OCI-LY7 (cell line): ENCODE measurements around the gene FAM222A. TPM values are rescaled to one million over a fixed set of nuclear protein-coding genes. Genes with fewer than 3 reads are reported as not detected.

Source experiments
- BruUV-seq: library from RNA; stranded (reverse); fragments of 400-500 nt; replicated peaks from 2 replicates; lab custom pipeline; 2021; lab: Mats Ljungman, UMichigan
- CTCF ChIA-PET: fragments of 300-600 bp; sonication (Branson Sonifier 250); formaldehyde crosslinking; loops from one replicate; lab custom pipeline; 2022; ENCODE audit warnings: antibody characterized with exemption; ENCODE audit not compliant: unreplicated experiment; lab: Charles Lee
- POLR2A ChIA-PET: fragments of 300-600 bp; sonication (Branson Sonifier 250); formaldehyde crosslinking; loops from one replicate; lab custom pipeline; 2022; ENCODE audit warnings: antibody characterized with exemption; lab: Charles Lee
- DNase-seq: peaks from one replicate; pipeline ENCODE4 v3.0.0-alpha.2; 2015; ENCODE audit warnings: low spot score
- H2AFZ ChIP-seq: fragments of 200-600 bp; sonication (generic), shearing (Covaris generic); 2 replicates; pipeline ENCODE4 v1.6.1; 2014; ENCODE audit warnings: mild to moderate bottlenecking, antibody characterized with exemption, low read length, moderate library complexity
- H3K27ac ChIP-seq: fragments of 200-600 bp; sonication (generic); 2 replicates; pipeline ENCODE4 v1.5.1; 2014; ENCODE audit warnings: mixed run types, low read depth, mild to moderate bottlenecking, moderate library complexity, low read length, inconsistent platforms; ENCODE audit not compliant: poor library complexity, severe bottlenecking
- H3K36me3 ChIP-seq: fragments of 200-600 bp; sonication (generic); 2 replicates; pipeline ENCODE4 v1.6.1; 2014; ENCODE audit warnings: mild to moderate bottlenecking, antibody characterized with exemption, low read length, moderate library complexity, mixed read lengths; ENCODE audit not compliant: insufficient read depth
- H3K4me1 ChIP-seq: fragments of 200-600 bp; sonication (generic); 2 replicates; pipeline ENCODE4 v1.5.1; 2014; ENCODE audit warnings: mild to moderate bottlenecking, low read length; ENCODE audit not compliant: insufficient read depth, poor library complexity, severe bottlenecking
- H3K4me2 ChIP-seq: fragments of 200-600 bp; sonication (generic); 2 replicates; pipeline ENCODE4 v1.6.1; 2014; ENCODE audit warnings: mild to moderate bottlenecking, low read length
- H3K4me3 ChIP-seq: fragments of 200-600 bp; sonication (generic); 2 replicates; pipeline ENCODE4 v1.5.1; 2014; ENCODE audit warnings: mild to moderate bottlenecking, low read depth, low read length; ENCODE audit not compliant: poor library complexity, severe bottlenecking
- H3K79me2 ChIP-seq: fragments of 200-600 bp; sonication (generic); 2 replicates; pipeline ENCODE4 v1.6.1; 2016; ENCODE audit warnings: low read depth, mild to moderate bottlenecking, low read length, moderate library complexity, mixed read lengths; ENCODE audit not compliant: insufficient read depth
- H3K9me2 ChIP-seq: fragments of 200-600 bp; sonication (generic); 2 replicates; pipeline ENCODE4 v1.6.1; 2016; ENCODE audit warnings: mild to moderate bottlenecking, low read length, mixed read lengths; ENCODE audit not compliant: insufficient read depth
- H3K9me3 ChIP-seq: fragments of 200-600 bp; sonication (generic); 2 replicates; pipeline ENCODE4 v1.6.1; 2014; ENCODE audit warnings: mild to moderate bottlenecking, mixed run types, low read length, mixed read lengths
- H4K20me1 ChIP-seq: fragments of 200-600 bp; sonication (generic); 2 replicates; pipeline ENCODE4 v1.6.1; 2014; ENCODE audit warnings: mild to moderate bottlenecking, antibody characterized with exemption, low read length, moderate library complexity, mixed read lengths; ENCODE audit not compliant: insufficient read depth
- CTCF ChIP-seq: fragments of 200-600 bp; sonication (generic); conservative IDR thresholded peaks from 2 replicates; pipeline ENCODE4 v1.5.1; 2014; ENCODE audit warnings: mild to moderate bottlenecking, antibody characterized with exemption, low read length, moderate library complexity, mixed read lengths
- EZH2phosphoT487 ChIP-seq: fragments of 200-600 bp; sonication (generic); IDR thresholded peaks from 2 replicates; pipeline ENCODE4 v1.6.1; 2018; ENCODE audit warnings: low read depth, borderline replicate concordance, mild to moderate bottlenecking, mixed run types, antibody characterized with exemption, low read length, moderate library complexity, mixed read lengths
- intact Hi-C: fragments of 100-400 bp; cut with micrococcal nuclease; formaldehyde crosslinking; loops from one replicate; pipeline ENCODE4 v1.10.0; 2022; ENCODE audit not compliant: unreplicated experiment
- total RNA-seq, 2 experiments: library from RNA; depleted of rRNA in 1 of 2; stranded (reverse); fragments of >200 nt in 1 of 2; shearing (Covaris generic) in 1 of 2; gene quantifications; 2 replicates each; pipeline ENCODE4 v1.2.3, GENCODE V29; 2014 to 2022

Gene FAM222A
- total RNA-seq, 2 experiments from 2014 or later = 0.98 to 1.8 TPM

GRCh38 chr12:109729801-109730200 lies 16.2 kb downstream of the FAM222A start:
- Histone ChIP-seq H4K20me1 (no peaks in the 10 kb centered on the region), H3K36me3 (no peaks in the 10 kb centered on the region), H2AFZ (no peak overlapping the region), H3K4me2 (no peak overlapping the region), H3K9me3 (no peaks in the 10 kb centered on the region), H3K4me1 (no peaks in the 10 kb centered on the region), H3K79me2 (no peaks in the 10 kb centered on the region), H3K9me2 (no peaks in the 10 kb centered on the region), H3K27ac (no peak overlapping the region), H3K4me3 (no peak overlapping the region)
- no peak for DNase-seq
- no TSS peak for BruUV-seq
- CTCF ChIA-PET = no interaction called here
- intact Hi-C loops = no loop called here
- no peak for TF ChIP-seq CTCF
- TF ChIP-seq EZH2phosphoT487 = no peak
- POLR2A ChIA-PET = no interaction called here

GRCh38 chr12:109730306-109731145 lies 16.9 kb downstream of the FAM222A start:
- no peaks in the 10 kb centered on the region for H3K36me3 ChIP-seq
- no peaks in the 10 kb centered on the region for H3K9me2 ChIP-seq
- H4K20me1 ChIP-seq = no peaks in the 10 kb centered on the region
- intact Hi-C loops = no loop called here
- no peak overlapping the region for H3K27ac ChIP-seq
- H3K4me3 ChIP-seq = no peak overlapping the region
- H3K4me2 ChIP-seq = no peak overlapping the region
- H3K4me1 ChIP-seq = no peaks in the 10 kb centered on the region
- TF ChIP-seq EZH2phosphoT487 (no peak), CTCF (no peak)
- no peaks in the 10 kb centered on the region for H3K9me3 ChIP-seq
- no TSS peak for BruUV-seq
- no peak for DNase-seq
- CTCF ChIA-PET = interaction anchor here (0.5 kb wide), 1 partner anchor 12 kb away, joined by 3 read pairs; no protein-coding TSS in a partner anchor
- H2AFZ ChIP-seq = no peak overlapping the region
- no peaks in the 10 kb centered on the region for H3K79me2 ChIP-seq
- POLR2A ChIA-PET = no interaction called here

GRCh38 chr12:109731231-109731731 lies 17.7 kb downstream of the FAM222A start:
- no peaks in the 10 kb centered on the region for H3K36me3 ChIP-seq
- H3K79me2 ChIP-seq = no peaks in the 10 kb centered on the region
- no peaks in the 10 kb centered on the region for H3K4me1 ChIP-seq
- no peaks in the 10 kb centered on the region for H3K9me3 ChIP-seq
- no peak overlapping the region for H2AFZ ChIP-seq
- intact Hi-C loops = no loop called here
- DNase-seq = no peak
- H3K27ac ChIP-seq = no peak overlapping the region
- CTCF ChIA-PET = interaction anchor here (0.6 kb wide), 1 partner anchor 44 kb away, joined by 3 read pairs; no protein-coding TSS in a partner anchor
- no peaks in the 10 kb centered on the region for H4K20me1 ChIP-seq
- POLR2A ChIA-PET = interaction anchor here (0.6 kb wide), 1 partner anchor 238 kb away, joined by 5 read pairs; no protein-coding TSS in a partner anchor
- no peaks in the 10 kb centered on the region for H3K9me2 ChIP-seq
- H3K4me2 ChIP-seq = no peak overlapping the region
- TF ChIP-seq CTCF = no peak
- no peak for TF ChIP-seq EZH2phosphoT487
- no peak overlapping the region for H3K4me3 ChIP-seq
- no TSS peak for BruUV-seq
